ENCODE measurements around the gene ACAD8. TPM values are rescaled to one million over a fixed set of nuclear protein-coding genes. Genes with fewer than 3 reads are reported as not detected.

The ACAD8 gene
- total RNA-seq, 2 donors from 2014 or later: 25.7 to 27.3 TPM

Other genes with a start within 250 kb of the ACAD8 start
- 10 to 100 TPM; 28.2 to 31.0 TPM for gene JAM3, start 184.5 kb upstream of the ACAD8 start, total RNA-seq
- 10 to 100 TPM in 1 of 2 donors, 1 to 10 TPM in 1; 9.4 to 11.5 TPM for gene NCAPD3, start 29.6 kb upstream of the ACAD8 start, total RNA-seq
- gene VPS26B, start 28.9 kb upstream of the ACAD8 start, total RNA-seq: 10 to 100 TPM; 25.7 to 29.4 TPM
- 10 to 100 TPM; 32.5 to 37.1 TPM for gene THYN1, start 216 bp upstream of the ACAD8 start, total RNA-seq
- not detected for gene GLB1L3, start 22.8 kb downstream of the ACAD8 start, total RNA-seq
- gene GLB1L2, start 78.4 kb downstream of the ACAD8 start, total RNA-seq: under 1 TPM; 0.65 to 0.91 TPM
- gene B3GAT1, start 158.7 kb downstream of the ACAD8 start, total RNA-seq: under 1 TPM; 0.08 to 0.35 TPM